A673 (cell line): ENCODE data around the gene DTNA.

Experiments used
- EZH2 ChIP-seq: fragments of 200-600 bp; sonication (generic); IDR thresholded peaks from 2 replicates; pipeline ENCODE4 v1.6.1; 2017; ENCODE audit warnings: borderline replicate concordance, low read depth, mild to moderate bottlenecking, mixed read lengths, antibody characterized with exemption, low read length; ENCODE audit not compliant: poor library complexity, severe bottlenecking
- TF ChIP-seq, protein P1 (sequence below): fragments of 300-800, 200-600 bp; sonication (generic); conservative IDR thresholded peaks from 2 replicates; pipeline ENCODE4 v1.5.1; 2017; ENCODE audit warnings: low read depth, mild to moderate bottlenecking, antibody characterized with exemption, low read length, moderate library complexity, mixed read lengths

DNA sequence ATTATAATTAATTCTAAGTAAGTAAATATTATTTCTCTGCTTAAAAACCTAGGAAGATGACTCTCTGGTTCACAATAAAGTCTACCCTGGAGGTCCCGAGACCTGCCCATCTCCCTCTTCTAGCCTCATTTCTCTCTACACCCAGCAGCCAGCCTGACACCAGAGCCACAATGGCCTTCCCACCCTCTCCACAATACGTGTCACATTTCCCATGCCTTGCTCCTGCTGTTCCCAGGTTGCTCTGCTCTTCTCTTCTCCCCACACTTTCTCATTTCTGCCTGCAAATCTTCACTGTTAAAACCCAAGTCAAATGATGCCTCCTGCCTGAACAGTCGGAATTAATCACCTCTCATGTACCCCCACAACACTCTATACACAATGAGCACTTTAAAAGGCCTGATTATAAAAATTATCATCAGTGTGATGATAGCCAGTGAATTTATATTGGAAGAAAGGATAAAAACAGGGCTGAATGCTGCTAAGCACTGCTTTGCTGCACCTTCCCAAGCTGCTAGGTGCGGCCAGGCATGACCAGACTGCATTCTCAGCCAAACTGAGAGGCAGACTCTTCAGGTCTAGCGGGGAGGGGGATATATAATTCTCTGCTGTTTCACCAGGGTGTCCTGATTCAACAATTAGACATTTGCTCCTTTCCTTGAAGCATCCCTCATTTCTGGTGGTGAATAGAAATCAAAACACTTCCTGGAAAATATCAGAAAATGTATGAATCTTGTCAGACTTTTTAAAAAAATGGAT is 160.6 kb downstream of the DTNA start:
- TF ChIP-seq, protein P1, sequence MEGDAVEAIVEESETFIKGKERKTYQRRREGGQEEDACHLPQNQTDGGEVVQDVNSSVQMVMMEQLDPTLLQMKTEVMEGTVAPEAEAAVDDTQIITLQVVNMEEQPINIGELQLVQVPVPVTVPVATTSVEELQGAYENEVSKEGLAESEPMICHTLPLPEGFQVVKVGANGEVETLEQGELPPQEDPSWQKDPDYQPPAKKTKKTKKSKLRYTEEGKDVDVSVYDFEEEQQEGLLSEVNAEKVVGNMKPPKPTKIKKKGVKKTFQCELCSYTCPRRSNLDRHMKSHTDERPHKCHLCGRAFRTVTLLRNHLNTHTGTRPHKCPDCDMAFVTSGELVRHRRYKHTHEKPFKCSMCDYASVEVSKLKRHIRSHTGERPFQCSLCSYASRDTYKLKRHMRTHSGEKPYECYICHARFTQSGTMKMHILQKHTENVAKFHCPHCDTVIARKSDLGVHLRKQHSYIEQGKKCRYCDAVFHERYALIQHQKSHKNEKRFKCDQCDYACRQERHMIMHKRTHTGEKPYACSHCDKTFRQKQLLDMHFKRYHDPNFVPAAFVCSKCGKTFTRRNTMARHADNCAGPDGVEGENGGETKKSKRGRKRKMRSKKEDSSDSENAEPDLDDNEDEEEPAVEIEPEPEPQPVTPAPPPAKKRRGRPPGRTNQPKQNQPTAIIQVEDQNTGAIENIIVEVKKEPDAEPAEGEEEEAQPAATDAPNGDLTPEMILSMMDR = no peak
- no peak for TF ChIP-seq EZH2
